Upper lobe of left lung (tissue), 4 donors: Measurements from ENCODE around the gene UGT3A2.

ENCODE experiments used
- CTCF ChIP-seq, 6 experiments: fragments of 450-650 bp in 4 of 6; fragments of 200-600 bp in 2 of 6; sonication (generic) in 2 of 6; IDR thresholded peaks; one replicate each; pipeline ENCODE4 v1.5.1; 2016 to 2019; ENCODE audit warnings: antibody characterized with exemption in 6 of 6
- POLR2A ChIP-seq, 4 donors: fragments of 450-650 bp; IDR thresholded peaks; one replicate each; pipeline ENCODE4 v1.5.1; 2016 to 2017; ENCODE audit warnings: antibody characterized with exemption in 4 of 4, mild to moderate bottlenecking in 2 of 4

- TF ChIP-seq CTCF (IDR thresholded peaks at IDR 0.05) = no peak
- TF ChIP-seq POLR2A (IDR thresholded peaks at IDR 0.05) = no peak
Observed at GRCh38 chr5:35987776-35988175, 78.9 kb downstream of the UGT3A2 start.
